Heart left ventricle (tissue), 16 donors: ENCODE data around the gene AMN. TPM values are rescaled to one million over a fixed set of nuclear protein-coding genes. Genes with fewer than 3 reads are reported as not detected.

Experiments
- ATAC-seq, 4 donors: fragments of 200-7000 bp; cut with Tn5 transposase; one replicate each; pipeline ENCODE4 v1.9.1; 2020 to 2022; ENCODE audit warnings: moderate library complexity in 4 of 4, mild to moderate bottlenecking in 3 of 4, moderate number of reproducible peaks in 1 of 4
- DNase-seq, 5 donors: peaks; one replicate each; pipeline ENCODE4 v3.0.0-alpha.2; 2020
- H3K27ac ChIP-seq, 12 donors: fragments of 200-600 bp; sonication (generic) in 4 of 12; one replicate each; pipeline versions ENCODE4 v1.5.0 to v1.8.0; 2016 to 2022; ENCODE audit warnings: mild to moderate bottlenecking in 2 of 12
- H3K27me3 ChIP-seq, 9 donors: fragments of 200-600 bp; sonication (generic) in 2 of 9; one replicate each; pipeline versions ENCODE4 v1.5.1 to v1.8.0; 2016 to 2022; ENCODE audit warnings: mild to moderate bottlenecking in 3 of 9
- H3K36me3 ChIP-seq, 9 donors: fragments of 200-600 bp; sonication (generic) in 2 of 9; one replicate each; pipeline versions ENCODE4 v1.5.0 to v1.8.0; 2018 to 2022; ENCODE audit warnings: mild to moderate bottlenecking in 2 of 9
- H3K4me1 ChIP-seq, 12 donors: fragments of 200-600 bp; sonication (generic) in 4 of 12; one replicate each; pipeline versions ENCODE4 v1.5.0 to v1.8.0; 2016 to 2022; ENCODE audit warnings: mild to moderate bottlenecking in 3 of 12
- H3K4me3 ChIP-seq, 12 donors: fragments of 200-600 bp; sonication (generic) in 4 of 12; one replicate each; pipeline versions ENCODE4 v1.5.0 to v1.8.0; 2017 to 2022; ENCODE audit warnings: mild to moderate bottlenecking in 9 of 12, moderate library complexity in 4 of 12
- H3K9me3 ChIP-seq, 12 donors: fragments of 200-600 bp; sonication (generic) in 4 of 12; one replicate each; pipeline versions ENCODE4 v1.5.0 to v1.8.0; 2016 to 2022; ENCODE audit warnings: mild to moderate bottlenecking in 1 of 12
- CTCF ChIP-seq, 12 donors: fragments of 200-600 bp; sonication (generic) in 4 of 12; IDR thresholded peaks; one replicate each; pipeline versions ENCODE4 v1.5.0 to v1.8.0; 2018 to 2022; ENCODE audit warnings: antibody characterized with exemption in 12 of 12, mild to moderate bottlenecking in 5 of 12
- POLR2A ChIP-seq, 2 donors: fragments of 450-650 bp; IDR thresholded peaks; one replicate each; pipeline ENCODE4 v1.6.1; 2017; ENCODE audit warnings: antibody characterized with exemption in 2 of 2, mild to moderate bottlenecking in 2 of 2, moderate library complexity in 2 of 2
- WGBS, 4 donors: extraction: QIAGEN DNeasy Blood & Tissue Kit in 2 of 4; methylation state at CpG; one replicate each; pipeline versions ENCODE4 v1.1.5 to v1.1.7; 2013 to 2018; 5-methylcytosine and 5-hydroxymethylcytosine counted together
- intact Hi-C, 10 donors: fragments of 100-400 bp; cut with DNase I; formaldehyde crosslinking; loops; one replicate each; pipeline versions ENCODE4 v1.11.1 to v1.14.2; 2022
- polyA plus RNA-seq, 2 donors: library from polyadenylated mRNA; stranded (reverse); fragments of 200-250 nt; gene quantifications; one replicate each; pipeline ENCODE4 v1.2.3, GENCODE V29; 2013
- total RNA-seq, 9 donors: library from RNA; depleted of rRNA in 2 of 9; stranded (reverse); fragments of >200 nt in 2 of 9; fragmentation: NEBNext Ultra II Directional in 3 of 9; extraction: Animal tissue kit (Norgen Biotek cat#: 25700) in 3 of 9; gene quantifications; one replicate each; pipeline versions ENCODE4 v1.1.0 to v1.2.4, GENCODE V29; 2016 to 2023
- donor health status: ischemic (EF 13 %, LVEDD 7.1; RV severe dilation, severe dysfunction).
- donor health status: healthy with polysubstance abuse.
- donor health status: DM: no; HTN: yes; CAD: no.
- donor health status: DM: no; HTN: no; CAD: no.
- donor health status: ischemic (EF 25% LVEDD 6.9; RV normal size, moderate dysfunction).
- donor health status: ischemic (EF 25% LVEDD 5.7; RV mildly dilated, moderate dysfunction).
- donor health status: healthy.
- donor health status: DM: yes; HTN: yes; CAD: no.
- donor health status: ischemic (EF 35%, LVEDD 5.7; RV mildly dilated, moderate dysfunction).
- donor health status: nonischemic (EF 11% LVEDD 7.7; RV severe dilation, severe dysfunction).
- donor health status: DM: yes; HTN: yes; CAD: no.
- donor health status: PGD.
- donor health status: ischemic (EF 29% LVEDD 5.4; RV normal size, mild dysfunction).
- donor health status: nonischemic (EF 23%, LVEDD 6.1; RV moderate dilation, normal function).

AMN gene
- total and polyA plus RNA-seq, 11 donors: 0.11 to 0.36 (median 0.21) TPM; not detected in 8

- no peak overlapping the region for H3K4me3 ChIP-seq
- no peaks in the 10 kb centered on the region for H3K27me3 ChIP-seq
- DNase-seq (no peak), ATAC-seq (no peak)
- no peak overlapping the region for H3K27ac ChIP-seq
- 91 to 95% (median 93%) methylated on average over 22 to 27 of the region's 27 CpGs for WGBS, 4 donors
- intact Hi-C loops: no loop called here
- no peaks in the 10 kb centered on the region for H3K9me3 ChIP-seq
- TF ChIP-seq POLR2A (IDR thresholded peaks at IDR 0.05): no peak
- TF ChIP-seq CTCF (IDR thresholded peaks at IDR 0.05): no peak
- peaks cover 10 to 94% (median 93%) of the 10 kb centered on the region in 9 donors for H3K36me3 ChIP-seq
- H3K4me1 ChIP-seq: peaks cover 0 to 13% (median 3%) of the 10 kb centered on the region in 12 donors
Measured at GRCh38 chr14:102947321-102948103, 25.0 kb downstream of the AMN start.

GRCh38 chr14:102948698-102949061 is 26.2 kb downstream of the AMN start:
- no peaks in the 10 kb centered on the region for H3K27me3 ChIP-seq
- DNase-seq (no peak), ATAC-seq (no peak)
- H3K4me1 ChIP-seq: peaks cover 0 to 13% (median 3%) of the 10 kb centered on the region in 12 donors
- H3K36me3 ChIP-seq: peaks cover 10 to 94% (median 93%) of the 10 kb centered on the region in 9 donors
- 68 to 77% (median 74%) methylated on average over 6 to 9 of the region's 9 CpGs for whole genome bisulfite sequencing, 4 donors
- TF ChIP-seq CTCF (IDR thresholded peaks at IDR 0.05): no peak
- TF ChIP-seq POLR2A (IDR thresholded peaks at IDR 0.05): no peak
- no peak overlapping the region for H3K27ac ChIP-seq
- no peak overlapping the region for H3K4me3 ChIP-seq
- H3K9me3 ChIP-seq: no peaks in the 10 kb centered on the region
- intact Hi-C loops: no loop called here

- H3K27ac ChIP-seq: no peak overlapping the region
- DNase-seq: no peak
- H3K9me3 ChIP-seq: no peaks in the 10 kb centered on the region
- H3K27me3 ChIP-seq: no peaks in the 10 kb centered on the region
- H3K4me1 ChIP-seq: peaks cover 0 to 13% (median 3%) of the 10 kb centered on the region in 12 donors
- no peak overlapping the region for H3K4me3 ChIP-seq
- WGBS, 4 donors: 83 to 87% (median 85%) methylated on average over 28 of the region's 28 CpGs
- peak in 2 of 4 donors; percentile 8 to 17 for ATAC-seq
- TF ChIP-seq POLR2A (IDR thresholded peaks at IDR 0.05) (no peak), CTCF (IDR thresholded peaks at IDR 0.05) (no peak)
- intact Hi-C loops: no loop called here
- H3K36me3 ChIP-seq: peaks cover 10 to 94% (median 93%) of the 10 kb centered on the region in 9 donors
Measured at GRCh38 chr14:102949062-102949800, 26.8 kb downstream of the AMN start.

- Histone ChIP-seq H3K27ac (peak overlapping the region in 1 of 12 donors; percentile 15), H3K27me3 (no peaks in the 10 kb centered on the region), H3K36me3 (peaks cover 10 to 94% (median 93%) of the 10 kb centered on the region in 9 donors), H3K4me3 (no peak overlapping the region), H3K4me1 (peaks cover 0 to 13% (median 3%) of the 10 kb centered on the region in 12 donors), H3K9me3 (no peaks in the 10 kb centered on the region)
- TF ChIP-seq POLR2A (IDR thresholded peaks at IDR 0.05): no peak
- TF ChIP-seq CTCF (IDR thresholded peaks at IDR 0.05): no peak
- peak; percentile 57 to 78 (median 75) for ATAC-seq
- intact Hi-C loops: no loop called here
- WGBS, 4 donors: 70 to 77% (median 74%) methylated on average over 18 to 23 of the region's 23 CpGs
- peak in 4 of 5 donors; percentile 40 to 66 (median 50) for DNase-seq
Measured at GRCh38 chr14:102949801-102950451, 27.5 kb downstream of the AMN start.
